HFF-Myc (cell line): ENCODE data around the gene MOB3B.

Experiments
- DNase-seq: peaks from one replicate; pipeline ENCODE4 v3.0.0-alpha.2; 2011; ENCODE audit warnings: low read depth; ENCODE audit errors: extremely low read depth
- H3K4me3 ChIP-seq: replicated peaks from 2 replicates; pipeline ENCODE4 v1.5.1; 2011; ENCODE audit warnings: low read depth, mild to moderate bottlenecking, control low read depth, low read length
- CTCF ChIP-seq: IDR thresholded peaks from 2 replicates; pipeline ENCODE4 v1.5.1; 2012; ENCODE audit warnings: mild to moderate bottlenecking, low read depth, low read length, control low read depth; ENCODE audit errors: missing control alignments

The MOB3B gene

GRCh38 chr9:27392451-27392850, 137.2 kb downstream of the MOB3B start:
- no peak for TF ChIP-seq CTCF
- no peak overlapping the region for H3K4me3 ChIP-seq
- no peak for DNase-seq

DNA sequence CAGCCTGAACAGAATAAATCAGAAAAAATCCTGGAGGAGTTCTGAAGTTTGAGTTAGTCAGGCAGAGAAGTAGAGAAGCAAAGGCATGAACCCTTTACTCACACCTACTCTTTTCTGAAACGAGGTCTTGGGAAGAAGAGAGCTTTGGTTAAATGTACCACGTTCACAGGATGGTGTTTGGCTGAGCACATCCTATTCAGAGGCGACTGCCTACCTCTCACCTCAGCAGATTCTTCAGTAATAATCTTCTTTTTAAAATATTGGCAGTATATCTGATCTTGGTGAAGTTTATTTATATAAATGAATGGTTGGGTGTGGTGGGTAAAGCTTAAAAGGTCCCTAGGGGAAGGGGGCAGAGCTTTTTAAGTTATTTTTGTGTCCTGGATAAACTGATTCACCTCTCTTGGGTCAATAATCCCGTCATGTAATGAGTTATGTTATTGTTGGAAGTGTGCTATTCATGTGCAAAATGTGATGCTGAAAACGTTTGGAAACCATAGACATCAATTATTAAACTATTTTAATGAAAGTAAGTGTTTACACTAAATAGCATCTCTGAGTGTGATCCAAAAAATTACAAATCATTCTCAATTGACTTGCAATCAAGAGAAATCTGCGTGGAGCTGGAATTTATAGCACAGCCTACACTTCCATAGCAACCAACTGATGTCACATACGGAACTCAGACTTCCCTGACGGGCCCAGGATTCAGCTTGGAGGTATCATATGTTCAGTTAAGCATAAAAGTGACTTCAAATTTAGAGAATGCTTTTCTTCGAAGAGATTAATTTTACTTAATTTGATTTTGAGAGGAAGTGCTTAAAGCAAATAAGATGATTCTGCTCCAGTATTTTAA, 138.3 kb downstream of the MOB3B start:
- no peak overlapping the region for H3K4me3 ChIP-seq
- no peak for TF ChIP-seq CTCF
- no peak for DNase-seq

- DNase-seq: no peak
These were observed 141.5 kb downstream of the MOB3B start for GRCh38 chr9:27388150-27388549.

GRCh38 chr9:27387722-27388121, 141.9 kb downstream of the MOB3B start:
- TF ChIP-seq CTCF: no peak
- no peak overlapping the region for H3K4me3 ChIP-seq
- no peak for DNase-seq

More at GRCh38 chr9:27388150-27388549, 141.5 kb downstream of the MOB3B start:
- no peak overlapping the region for H3K4me3 ChIP-seq
- no peak for TF ChIP-seq CTCF

DNA sequence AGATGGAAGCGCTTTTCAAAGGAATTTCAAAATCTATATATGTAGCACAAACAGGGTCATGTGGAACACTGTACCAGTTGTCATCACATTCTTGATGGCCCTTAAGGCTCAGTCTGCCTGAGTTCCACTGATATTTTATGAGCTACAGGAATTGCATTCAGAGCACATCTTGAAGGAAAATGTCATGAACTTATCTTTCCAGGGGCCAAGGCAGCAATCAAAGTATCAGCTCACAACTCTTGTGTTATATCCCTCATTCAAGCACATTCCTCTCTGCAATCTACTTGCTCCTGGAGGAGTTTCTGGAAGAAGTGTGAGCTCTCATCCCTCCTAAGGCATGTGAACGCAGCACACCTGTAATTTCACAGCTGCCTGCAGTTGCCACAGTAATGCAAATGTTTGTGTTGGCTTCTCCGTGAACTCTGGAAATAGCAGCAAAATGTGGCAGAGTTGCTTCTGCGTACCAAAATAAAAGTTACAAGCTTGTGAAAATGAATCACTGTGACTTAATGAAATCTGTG, 143.0 kb downstream of the MOB3B start:
- TF ChIP-seq CTCF: no peak
- no peak for DNase-seq
- no peak overlapping the region for H3K4me3 ChIP-seq

GRCh38 chr9:27385606-27386322, 143.8 kb downstream of the MOB3B start:
- TF ChIP-seq CTCF: no peak
- no peak for DNase-seq
- no peak overlapping the region for H3K4me3 ChIP-seq
